Astrocyte (in vitro differentiated cells and primary cell): ENCODE results near the gene PRDM12. TPM values are rescaled to one million over a fixed set of nuclear protein-coding genes. Genes with fewer than 3 reads are reported as not detected.

ENCODE experiments used
- DNase-seq: peaks from one replicate; pipeline ENCODE4 v3.0.0-alpha.2; 2010; ENCODE audit warnings: low read depth
- FAIRE-seq: peaks from 2 replicates; lab custom pipeline; 2011; peaks lifted over from hg19 to GRCh38; lab: Jason Lieb, UNC
- H2AFZ ChIP-seq: 2 replicates; pipeline ENCODE4 v1.6.0; 2012; ENCODE audit warnings: low read depth, low read length, inconsistent platforms
- H3K27ac ChIP-seq: 2 replicates; pipeline ENCODE4 v1.5.1; 2011; ENCODE audit warnings: low read depth, low read length, inconsistent platforms
- H3K27me3 ChIP-seq: 2 replicates; pipeline ENCODE4 v1.6.0; 2011; ENCODE audit warnings: low read length, inconsistent platforms; ENCODE audit not compliant: insufficient read depth
- H3K36me3 ChIP-seq: 2 replicates; pipeline ENCODE4 v1.5.1; 2011; ENCODE audit warnings: low read length, inconsistent platforms; ENCODE audit not compliant: insufficient read depth
- H3K4me1 ChIP-seq: 2 replicates; pipeline ENCODE4 v1.5.1; 2011; ENCODE audit warnings: low read length, inconsistent platforms; ENCODE audit not compliant: insufficient read depth
- H3K4me2 ChIP-seq: 2 replicates; pipeline ENCODE4 v1.6.0; 2012; ENCODE audit warnings: low read length, inconsistent platforms
- H3K4me3 ChIP-seq: 2 replicates; pipeline ENCODE4 v1.5.1; 2011; ENCODE audit warnings: low read depth, mild to moderate bottlenecking, low read length, inconsistent platforms; ENCODE audit not compliant: insufficient read depth
- H3K79me2 ChIP-seq: 2 replicates; pipeline ENCODE4 v1.6.0; 2012; ENCODE audit warnings: mild to moderate bottlenecking, low read length, inconsistent platforms; ENCODE audit not compliant: insufficient read depth
- H3K9ac ChIP-seq: 2 replicates; pipeline ENCODE4 v1.6.0; 2012; ENCODE audit warnings: mild to moderate bottlenecking, low read length, inconsistent platforms
- H3K9me3 ChIP-seq: 2 replicates; pipeline ENCODE4 v1.5.1; 2012; ENCODE audit warnings: low read depth, mild to moderate bottlenecking, low read length, inconsistent platforms; ENCODE audit not compliant: insufficient read depth
- H4K20me1 ChIP-seq: 2 replicates; pipeline ENCODE4 v1.6.0; 2012; ENCODE audit warnings: low read length, inconsistent platforms; ENCODE audit not compliant: insufficient read depth
- H3K27ac Mint-ChIP-seq: one replicate; pipeline ENCODE4 v1.8.0; 2021; ENCODE audit warnings: mild to moderate bottlenecking, mixed read lengths; ENCODE audit not compliant: unreplicated experiment
- H3K27me3 Mint-ChIP-seq: one replicate; pipeline ENCODE4 v1.8.0; 2021; ENCODE audit warnings: low read depth, mixed read lengths; ENCODE audit not compliant: unreplicated experiment
- H3K36me3 Mint-ChIP-seq: one replicate; pipeline ENCODE4 v1.8.0; 2021; ENCODE audit warnings: low read depth, mixed read lengths; ENCODE audit not compliant: unreplicated experiment
- H3K4me1 Mint-ChIP-seq: one replicate; pipeline ENCODE4 v1.8.0; 2021; ENCODE audit warnings: low read depth, mixed read lengths; ENCODE audit not compliant: unreplicated experiment
- H3K4me3 Mint-ChIP-seq: one replicate; pipeline ENCODE4 v1.8.0; 2021; ENCODE audit warnings: mild to moderate bottlenecking, moderate library complexity, mixed read lengths; ENCODE audit not compliant: unreplicated experiment
- H3K9me3 Mint-ChIP-seq: one replicate; pipeline ENCODE4 v1.8.0; 2021; ENCODE audit warnings: mild to moderate bottlenecking, mixed read lengths; ENCODE audit not compliant: unreplicated experiment
- CTCF ChIP-seq: IDR thresholded peaks from 2 replicates; pipeline ENCODE4 v1.5.1; 2011; ENCODE audit warnings: low read depth, mild to moderate bottlenecking, inconsistent platforms, low read length, moderate library complexity; ENCODE audit not compliant: insufficient read depth
- EZH2 ChIP-seq: IDR thresholded peaks from 2 replicates; pipeline ENCODE4 v1.6.1; 2012; ENCODE audit warnings: mild to moderate bottlenecking, low read length, inconsistent platforms; ENCODE audit not compliant: insufficient read depth
- total RNA-seq: library from RNA; stranded (reverse); gene quantifications from 2 replicates; pipeline ENCODE4 v1.2.1, GENCODE V29; 2021

Gene PRDM12
- total RNA-seq, 1 donor from 2014 or later = 0.23 TPM

DNA sequence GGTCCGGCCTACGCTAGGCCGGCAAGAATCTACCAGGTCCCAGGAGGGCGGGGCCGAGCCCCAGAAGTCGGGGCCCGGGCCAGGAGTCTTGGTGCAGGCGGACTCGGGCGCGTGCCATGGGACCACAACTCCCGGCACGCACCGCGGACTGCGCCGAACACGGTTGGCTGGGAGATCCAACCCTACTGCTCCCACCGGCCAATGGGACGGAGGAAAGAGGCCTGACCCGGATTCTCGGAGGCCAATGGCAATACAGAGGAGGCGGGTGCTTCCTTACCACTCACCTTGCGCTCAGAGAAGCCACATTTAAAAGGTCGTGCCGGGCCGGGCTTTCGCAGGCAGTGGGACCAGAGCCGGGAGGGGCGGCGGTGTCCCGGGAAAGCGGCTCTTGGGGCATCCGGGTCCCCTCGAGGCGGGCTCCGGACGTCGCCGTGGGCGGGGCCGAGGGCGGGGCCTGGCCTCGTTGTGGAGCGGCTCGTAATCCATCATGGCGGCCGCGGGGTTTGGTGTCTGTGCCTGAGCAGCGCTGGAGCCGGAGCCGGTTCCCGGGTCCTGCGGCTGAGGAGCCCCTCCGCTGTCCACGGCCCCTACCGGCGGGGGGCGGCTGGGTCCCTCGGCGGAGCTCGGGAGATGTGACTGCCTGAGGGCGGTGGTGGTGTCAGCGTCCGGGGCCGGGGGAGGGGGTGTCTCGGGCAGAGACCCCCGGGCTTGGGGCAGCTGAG is 48.3 kb downstream of the PRDM12 start:
- no peaks in the 10 kb centered on the region for H3K36me3 ChIP-seq
- H4K20me1 ChIP-seq = peaks cover 39% of the 10 kb centered on the region
- TF ChIP-seq EZH2 (no peak), CTCF (no peak)
- H3K27ac Mint-ChIP-seq = peak overlapping the region; percentile 81
- H3K36me3 Mint-ChIP-seq = no peaks in the 10 kb centered on the region
- peaks cover 8% of the 10 kb centered on the region for H3K4me1 ChIP-seq
- H3K9me3 Mint-ChIP-seq = peaks cover 2% of the 10 kb centered on the region
- peak overlapping the region; percentile 98 for H3K27ac ChIP-seq
- peak overlapping the region; percentile 97 for H3K4me3 Mint-ChIP-seq
- no peaks in the 10 kb centered on the region for H3K27me3 Mint-ChIP-seq
- H3K4me1 Mint-ChIP-seq = peaks cover 11% of the 10 kb centered on the region
- peak; percentile 97 for DNase-seq
- H3K4me2 ChIP-seq = peak overlapping the region; percentile 93
- no peaks in the 10 kb centered on the region for H3K9me3 ChIP-seq
- H3K4me3 ChIP-seq = peak overlapping the region; percentile 69
- peak overlapping the region; percentile 85 for H2AFZ ChIP-seq
- no peak for FAIRE-seq
- peak overlapping the region; percentile 89 for H3K9ac ChIP-seq
- peaks cover 48% of the 10 kb centered on the region for H3K79me2 ChIP-seq
- H3K27me3 ChIP-seq = no peaks in the 10 kb centered on the region

DNA sequence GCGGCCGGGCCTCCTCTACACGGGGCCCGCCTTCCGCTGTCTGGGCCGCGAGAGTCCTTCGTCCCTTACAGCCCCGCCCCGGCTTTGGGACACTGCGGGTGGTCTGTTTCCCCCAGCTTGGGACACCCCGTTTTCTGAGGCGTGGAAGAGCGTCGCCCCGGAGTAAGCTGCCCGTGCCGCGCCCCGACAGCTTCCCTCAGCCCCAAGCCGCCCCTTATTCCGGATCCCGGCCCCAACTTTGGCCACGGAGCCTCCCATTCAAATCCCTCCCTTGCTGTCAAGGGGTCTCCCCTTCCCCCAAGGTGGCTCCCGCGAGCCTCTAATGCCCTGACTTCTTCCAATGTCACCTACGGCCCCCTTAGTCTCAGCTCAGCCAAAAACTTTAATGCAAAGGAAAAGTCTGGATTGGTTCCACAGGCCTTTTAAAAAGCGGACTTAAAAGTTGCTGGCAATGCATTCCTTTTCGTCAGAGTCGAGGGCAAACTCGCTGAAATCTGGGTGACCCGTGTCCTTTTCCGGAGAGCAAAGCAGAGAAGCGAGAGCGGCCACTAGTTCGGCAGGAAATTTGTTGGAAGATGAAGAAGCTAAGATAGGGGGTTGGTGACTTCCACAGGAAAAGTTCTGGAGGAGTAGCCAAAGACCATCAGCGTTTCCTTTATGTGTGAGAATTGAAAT is 49.0 kb downstream of the PRDM12 start:
- Histone ChIP-seq H3K4me1 (peaks cover 8% of the 10 kb centered on the region), H3K4me2 (peak overlapping the region; percentile 93), H3K9ac (peak overlapping the region; percentile 89), H3K4me3 (peak overlapping the region; percentile 69), H3K36me3 (no peaks in the 10 kb centered on the region), H2AFZ (peak overlapping the region; percentile 85), H3K27ac (peak overlapping the region; percentile 98), H4K20me1 (peaks cover 44% of the 10 kb centered on the region), H3K9me3 (no peaks in the 10 kb centered on the region), H3K79me2 (peaks cover 55% of the 10 kb centered on the region), H3K27me3 (no peaks in the 10 kb centered on the region)
- H3K9me3 Mint-ChIP-seq = peaks cover 2% of the 10 kb centered on the region
- H3K4me3 Mint-ChIP-seq = peak overlapping the region; percentile 97
- peaks cover 11% of the 10 kb centered on the region for H3K4me1 Mint-ChIP-seq
- no peaks in the 10 kb centered on the region for H3K27me3 Mint-ChIP-seq
- DNase-seq (no peak), FAIRE-seq (no peak)
- TF ChIP-seq EZH2 (no peak), CTCF (no peak)
- peak overlapping the region; percentile 72 for H3K27ac Mint-ChIP-seq
- H3K36me3 Mint-ChIP-seq = no peaks in the 10 kb centered on the region
